ENCODE measurements around the gene DDRGK1.
"Not testable (repeated sequence)": the region's sequence is repeated elsewhere in the genome, so short reads cannot be mapped to it uniquely, and the experiment has no call there.

Gene DDRGK1

GRCh38 chr20:3233991-3234498, 29.6 kb upstream of the DDRGK1 start:
- DNase-seq: no peak

GRCh38 chr20:3233131-3233990, 28.9 kb upstream of the DDRGK1 start:
- no peak for DNase-seq

GRCh38 chr20:3231889-3232588, 27.6 kb upstream of the DDRGK1 start:
- DNase-seq: no peak

GRCh38 chr20:3231116-3231515, 26.6 kb upstream of the DDRGK1 start:
- DNase-seq: no peak

GRCh38 chr20:3229798-3230197, 25.3 kb upstream of the DDRGK1 start:
- DNase-seq: no peak

GRCh38 chr20:3229158-3229557, 24.7 kb upstream of the DDRGK1 start:
- DNase-seq: no peak

- DNase-seq: no peak
Measured at GRCh38 chr20:3228750-3229032, 24.2 kb upstream of the DDRGK1 start.

- no peak for DNase-seq
Measured at GRCh38 chr20:3227936-3228749, 23.7 kb upstream of the DDRGK1 start.

- DNase-seq: no peak
Measured at GRCh38 chr20:3227506-3227905, 23.0 kb upstream of the DDRGK1 start.

- DNase-seq: no peak
Measured at GRCh38 chr20:3226864-3227263, 22.4 kb upstream of the DDRGK1 start.

GRCh38 chr20:3226093-3226492, 21.6 kb upstream of the DDRGK1 start:
- no peak for DNase-seq

GRCh38 chr20:3224681-3225421, 20.4 kb upstream of the DDRGK1 start:
- DNase-seq: no peak

GRCh38 chr20:3223994-3224680, 19.7 kb upstream of the DDRGK1 start:
- no peak for DNase-seq

GRCh38 chr20:3223651-3223993, 19.1 kb upstream of the DDRGK1 start:
- DNase-seq: no peak

- peak in 1 of 2 donors; percentile 18 for DNase-seq
Measured at GRCh38 chr20:3222635-3223600, 18.4 kb upstream of the DDRGK1 start.

- no peak for DNase-seq
Measured at GRCh38 chr20:3221398-3222226, 17.1 kb upstream of the DDRGK1 start.

GRCh38 chr20:3218307-3218988, 14.0 kb upstream of the DDRGK1 start:
- DNase-seq: peak; percentile 68 to 72

- DNase-seq: not testable (repeated sequence)
Measured at GRCh38 chr20:3215359-3215917, 11.0 kb upstream of the DDRGK1 start.

- no peak for DNase-seq
Measured at GRCh38 chr20:3213226-3213625, 8.7 kb upstream of the DDRGK1 start.
